LHCN-M2 (cell line): ENCODE measurements around the gene DCST1. TPM values are rescaled to one million over a fixed set of nuclear protein-coding genes. Genes with fewer than 3 reads are reported as not detected.
"Not testable (repeated sequence)": the region's sequence is repeated elsewhere in the genome, so short reads cannot be mapped to it uniquely, and the experiment has no call there.

Experiments
- DNase-seq: peaks from one replicate; pipeline ENCODE4 v3.0.0-alpha.2; 2012; ENCODE audit warnings: low read depth
- polyA plus RNA-seq: library from polyadenylated mRNA; unstranded; fragments of >200 nt; gene quantifications from one replicate; pipeline ENCODE4 v1.2.1, GENCODE V29; 2012; ENCODE audit warnings: missing spikeins
- total RNA-seq: library from RNA; depleted of rRNA; stranded (reverse); fragments of >200 nt; gene quantifications from 2 replicates; pipeline ENCODE4 v1.2.3, GENCODE V29; 2014; rRNA removed

DCST1 gene, protein sequence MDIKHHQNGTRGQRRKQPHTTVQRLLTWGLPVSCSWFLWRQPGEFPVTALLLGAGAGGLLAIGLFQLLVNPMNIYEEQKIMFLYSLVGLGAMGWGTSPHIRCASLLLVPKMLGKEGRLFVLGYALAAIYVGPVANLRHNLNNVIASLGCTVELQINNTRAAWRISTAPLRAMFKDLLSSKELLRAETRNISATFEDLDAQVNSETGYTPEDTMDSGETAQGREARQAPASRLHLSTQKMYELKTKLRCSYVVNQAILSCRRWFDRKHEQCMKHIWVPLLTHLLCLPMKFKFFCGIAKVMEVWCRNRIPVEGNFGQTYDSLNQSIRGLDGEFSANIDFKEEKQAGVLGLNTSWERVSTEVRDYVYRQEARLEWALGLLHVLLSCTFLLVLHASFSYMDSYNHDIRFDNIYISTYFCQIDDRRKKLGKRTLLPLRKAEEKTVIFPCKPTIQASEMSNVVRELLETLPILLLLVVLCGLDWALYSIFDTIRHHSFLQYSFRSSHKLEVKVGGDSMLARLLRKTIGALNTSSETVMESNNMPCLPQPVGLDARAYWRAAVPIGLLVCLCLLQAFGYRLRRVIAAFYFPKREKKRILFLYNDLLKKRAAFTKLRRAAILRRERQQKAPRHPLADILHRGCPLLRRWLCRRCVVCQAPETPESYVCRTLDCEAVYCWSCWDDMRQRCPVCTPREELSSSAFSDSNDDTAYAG
- total RNA-seq, result not detected in 2 replicates
- polyA plus RNA-seq, result not detected

DNA sequence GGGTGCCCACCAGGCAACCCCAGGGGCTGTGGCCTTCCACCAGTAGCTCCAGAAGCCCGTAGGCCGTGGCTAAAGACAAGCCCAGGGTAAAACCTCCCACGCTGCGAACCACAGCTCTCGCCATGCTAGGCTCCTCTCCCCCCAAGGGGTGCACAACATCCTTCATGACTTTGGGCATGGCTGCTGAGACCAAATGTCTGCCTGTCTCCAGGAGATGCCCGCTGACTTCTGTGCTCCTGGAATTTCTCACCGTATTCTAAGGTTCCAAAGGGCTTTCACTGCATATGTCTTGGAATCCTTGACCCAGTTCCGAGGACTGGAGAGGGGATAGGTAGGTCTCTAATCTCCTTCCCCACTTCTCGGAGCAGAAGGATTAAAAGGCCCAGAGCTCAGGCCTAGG lies at the start of gene DCST1, which contains the start of gene DCST2:
TSS of gene DCST1 (plus strand) at position 301 of the 400 bp plus-strand sequence. CDS start 213 bp downstream, outside the sequence.
TSS of gene DCST2 (minus strand) at position 258 of the 400 bp plus-strand sequence. CDS start at position 178, 80 bp downstream.
- DNase-seq, result no peak

DNA sequence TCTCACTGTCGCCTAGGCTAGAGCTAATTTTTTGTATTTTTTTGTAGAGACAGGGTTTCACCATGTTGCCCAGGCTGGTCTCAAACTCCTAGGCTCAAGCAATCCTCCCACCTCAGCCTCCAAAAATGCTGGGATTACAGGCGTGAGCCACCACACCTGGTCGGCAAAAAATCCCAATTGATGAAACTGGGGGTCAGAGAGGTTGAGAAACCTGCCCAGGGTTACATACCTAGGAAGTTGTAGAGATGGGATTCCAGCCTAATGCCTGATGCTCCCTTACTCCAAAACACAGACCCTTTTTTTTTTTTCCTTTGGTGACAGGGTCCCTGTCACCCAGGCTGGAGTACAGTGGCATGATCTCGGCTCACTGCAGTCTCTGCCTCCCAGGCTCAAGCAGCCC lies 46.9 kb upstream of the DCST1 start:
- DNase-seq, result not testable (repeated sequence)

DNA sequence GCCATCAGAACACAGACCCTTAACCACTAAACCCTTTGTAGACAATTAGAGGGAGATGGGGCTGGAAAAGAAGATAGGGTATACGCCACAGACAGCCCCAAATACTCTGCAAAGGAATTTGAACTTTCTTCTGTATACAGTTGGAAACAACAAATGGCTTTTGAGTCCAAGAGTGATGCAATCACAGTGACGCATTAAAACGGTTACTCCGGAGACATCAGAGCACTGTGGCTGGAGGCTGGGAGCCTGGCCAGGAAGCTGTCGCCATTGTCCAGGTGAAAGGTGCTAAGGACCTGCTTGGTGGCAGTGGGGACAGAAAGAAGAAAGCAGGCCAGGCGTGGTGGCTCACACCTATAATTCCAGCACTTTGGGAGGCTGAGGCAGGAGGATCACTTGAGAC lies 46.3 kb upstream of the DCST1 start:
- no peak for DNase-seq

DNA sequence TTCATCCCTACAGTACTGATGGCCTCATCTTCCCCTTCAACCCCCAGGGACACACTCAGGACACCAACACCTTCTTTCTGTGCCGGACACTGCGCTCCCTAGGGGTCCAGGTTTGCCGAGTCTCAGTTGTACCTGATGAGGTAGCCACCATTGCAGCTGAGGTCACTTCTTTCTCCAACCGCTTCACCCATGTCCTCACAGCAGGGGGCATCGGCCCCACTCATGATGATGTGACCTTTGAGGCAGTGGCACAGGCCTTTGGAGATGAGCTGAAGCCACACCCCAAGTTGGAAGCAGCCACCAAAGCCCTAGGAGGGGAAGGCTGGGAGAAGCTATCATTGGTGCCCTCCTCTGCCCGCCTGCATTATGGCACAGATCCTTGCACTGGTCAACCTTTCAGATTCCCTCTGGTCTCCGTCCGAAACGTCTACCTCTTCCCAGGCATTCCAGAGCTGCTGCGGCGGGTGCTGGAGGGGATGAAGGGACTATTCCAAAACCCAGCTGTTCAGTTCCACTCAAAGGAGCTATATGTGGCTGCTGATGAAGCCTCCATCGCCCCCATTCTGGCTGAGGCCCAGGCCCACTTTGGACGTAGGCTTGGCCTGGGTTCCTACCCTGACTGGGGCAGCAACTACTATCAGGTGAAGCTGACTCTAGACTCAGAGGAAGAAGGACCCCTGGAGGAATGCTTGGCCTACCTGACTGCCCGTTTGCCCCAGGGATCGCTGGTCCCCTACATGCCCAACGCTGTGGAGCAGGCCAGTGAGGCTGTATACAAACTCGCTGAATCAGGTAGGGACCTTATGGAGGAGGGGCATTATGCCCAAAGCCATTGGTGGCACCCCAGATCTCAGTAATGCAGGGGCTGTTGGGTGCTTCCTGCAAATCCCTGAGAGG lies 45.3 kb upstream of the DCST1 start:
- DNase-seq, result no peak

DNA sequence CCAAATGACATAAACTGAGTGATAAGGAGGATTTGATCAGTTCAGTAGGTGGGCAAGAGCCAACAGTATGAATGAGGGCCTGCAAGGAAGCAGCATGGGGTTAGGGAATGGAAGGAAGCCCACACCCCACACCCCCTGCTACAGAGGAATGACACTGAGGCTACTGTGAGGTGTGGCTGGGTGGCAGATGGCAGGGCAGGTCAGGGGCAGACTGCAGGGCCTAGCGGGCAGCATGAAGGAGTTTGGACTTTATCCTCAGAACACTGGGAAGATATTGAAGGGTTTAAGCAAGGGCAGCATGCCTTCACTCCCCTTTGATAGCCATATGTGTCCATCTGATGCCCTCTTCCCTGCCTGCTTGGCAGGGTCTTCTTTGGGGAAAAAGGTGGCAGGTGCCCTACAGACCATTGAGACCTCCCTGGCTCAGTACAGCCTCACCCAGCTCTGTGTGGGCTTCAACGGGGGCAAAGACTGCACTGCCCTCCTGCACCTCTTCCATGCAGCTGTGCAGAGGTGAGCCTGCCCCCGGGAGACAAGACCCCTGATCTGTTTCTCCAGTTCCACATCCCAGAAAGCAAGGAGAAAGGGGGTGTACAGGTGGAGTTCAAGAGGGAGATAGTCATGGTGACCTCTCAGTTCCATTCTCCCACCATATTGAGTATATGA lies 44.3 kb upstream of the DCST1 start:
- DNase-seq, result no peak

DNA sequence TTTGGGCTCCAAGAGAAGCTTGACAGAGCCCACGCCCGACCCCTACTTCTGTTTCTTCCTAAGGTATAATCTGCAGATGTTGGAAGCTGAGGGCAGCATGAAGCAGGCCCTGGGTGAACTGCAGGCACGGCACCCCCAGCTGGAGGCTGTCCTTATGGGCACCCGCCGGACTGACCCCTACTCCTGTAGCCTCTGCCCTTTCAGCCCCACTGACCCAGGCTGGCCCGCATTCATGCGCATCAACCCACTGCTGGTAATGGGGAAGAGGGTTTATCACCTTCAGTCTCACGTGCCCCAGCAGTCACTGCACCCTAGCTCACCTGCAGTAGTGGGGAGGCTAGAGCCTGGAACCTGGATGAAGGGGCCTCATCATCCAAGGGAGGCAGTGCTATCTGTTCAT lies 43.3 kb upstream of the DCST1 start:
- DNase-seq, result no peak

DNA sequence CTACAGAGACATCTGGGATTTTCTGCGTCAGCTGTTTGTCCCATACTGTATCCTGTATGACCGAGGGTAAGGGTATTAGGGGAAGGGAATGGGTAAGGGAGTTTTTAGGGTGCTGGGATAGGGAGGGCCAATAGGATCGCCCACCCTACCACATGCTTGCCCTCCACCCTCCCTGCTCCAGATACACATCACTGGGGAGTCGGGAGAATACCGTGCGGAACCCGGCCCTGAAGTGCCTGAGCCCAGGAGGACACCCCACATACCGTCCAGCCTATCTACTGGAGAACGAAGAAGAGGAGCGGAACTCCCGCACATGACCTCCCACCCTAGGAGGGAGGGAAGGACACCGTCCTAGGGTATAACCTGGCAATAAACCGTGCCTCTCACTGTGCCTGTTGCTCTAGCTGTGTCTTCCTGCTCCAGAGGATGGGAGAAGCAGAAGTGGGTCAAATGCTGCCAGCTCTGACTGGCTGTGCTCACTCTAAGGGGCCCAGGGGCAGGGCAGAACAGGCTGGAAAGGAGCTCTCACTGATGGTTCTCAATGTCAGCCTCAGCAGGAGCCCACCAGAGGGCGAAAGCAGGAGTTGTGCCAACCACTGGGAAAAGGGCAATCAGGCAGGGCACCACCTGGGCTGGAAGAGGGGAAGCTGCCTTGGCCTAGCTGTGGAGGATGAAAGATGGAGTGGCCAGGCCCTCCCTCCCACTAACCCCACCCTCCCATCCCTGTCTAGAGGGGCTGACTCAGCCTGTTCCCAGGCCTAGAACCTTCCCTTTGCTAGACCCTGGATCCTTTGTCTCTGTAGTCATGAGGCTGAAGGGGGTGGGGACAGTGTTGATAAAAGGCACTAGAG lies 40.7 kb upstream of the DCST1 start:
- peak; percentile 56 for DNase-seq

DNA sequence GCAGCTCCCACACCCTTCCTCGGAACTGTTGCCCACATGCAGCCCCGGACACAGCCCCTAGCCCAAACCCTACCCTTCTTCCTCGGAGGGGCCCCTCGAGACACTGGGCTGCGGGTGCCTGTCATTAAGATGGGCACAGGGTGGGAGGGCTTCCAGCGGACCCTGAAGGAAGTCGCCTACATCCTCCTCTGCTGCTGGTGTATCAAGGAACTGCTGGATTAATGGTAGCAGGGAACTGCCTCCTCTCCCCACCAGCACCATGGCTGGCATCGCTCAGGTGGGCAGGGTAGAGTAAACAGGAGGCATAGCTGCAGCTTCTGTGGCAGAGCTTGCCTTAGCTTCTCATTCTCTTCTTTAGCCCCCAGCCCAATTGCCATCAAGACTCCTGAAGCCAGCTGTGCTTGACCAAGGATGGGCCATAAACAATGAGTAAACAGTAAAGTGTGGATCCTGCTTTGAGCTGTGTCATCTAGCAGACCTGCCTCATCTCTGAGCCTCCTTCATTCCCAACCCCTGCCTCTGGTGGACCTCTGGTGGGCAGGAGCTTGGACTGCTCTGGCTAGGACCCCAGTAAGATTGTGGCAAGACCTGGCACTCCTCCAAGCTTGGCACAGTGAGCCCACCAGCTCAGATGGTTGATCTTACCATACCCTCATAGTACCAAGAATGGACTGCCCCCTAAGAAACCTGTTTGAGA lies 39.9 kb upstream of the DCST1 start, which contains the start of gene LENEP:
TSS of gene LENEP (plus strand) at position 15 of the 697 bp plus-strand sequence. CDS start at position 37, 22 bp downstream.
- DNase-seq, result no peak

DNA sequence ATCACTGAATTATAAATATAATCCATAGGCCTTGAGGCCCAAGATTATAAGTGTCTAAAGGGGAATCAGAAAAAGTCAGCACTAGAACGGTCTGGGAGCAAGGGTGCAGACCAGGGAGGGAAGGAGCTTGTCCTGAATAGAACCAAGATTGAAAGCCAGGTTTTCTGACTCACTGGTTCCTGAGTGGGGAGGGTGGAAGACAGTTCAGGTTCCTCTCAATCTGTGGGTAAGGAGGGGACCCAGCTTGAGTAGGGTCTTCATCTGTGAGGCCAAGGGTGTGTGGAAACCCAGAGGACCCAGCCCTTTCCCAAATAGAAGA lies 39.4 kb upstream of the DCST1 start:
- DNase-seq, result no peak

DNA sequence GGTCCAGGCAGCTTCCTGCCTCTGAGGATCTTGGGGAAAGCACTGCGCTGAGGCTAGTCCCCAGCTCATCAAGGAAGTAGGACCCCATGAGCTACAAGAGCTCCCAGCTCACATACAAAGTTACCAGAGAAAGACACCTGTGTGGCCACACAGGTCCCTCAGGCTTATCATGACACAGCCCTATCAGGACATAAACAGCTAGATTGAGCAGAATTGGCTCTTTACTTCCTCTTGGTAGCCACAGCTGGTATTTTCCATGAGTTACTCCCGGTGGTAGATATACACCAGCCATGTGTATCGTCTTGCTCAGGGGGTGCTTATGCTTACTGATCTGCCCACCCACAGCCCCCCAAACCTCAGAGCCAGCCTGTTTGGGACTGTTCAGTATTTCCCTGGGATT lies 39.0 kb upstream of the DCST1 start:
- DNase-seq, result no peak

DNA sequence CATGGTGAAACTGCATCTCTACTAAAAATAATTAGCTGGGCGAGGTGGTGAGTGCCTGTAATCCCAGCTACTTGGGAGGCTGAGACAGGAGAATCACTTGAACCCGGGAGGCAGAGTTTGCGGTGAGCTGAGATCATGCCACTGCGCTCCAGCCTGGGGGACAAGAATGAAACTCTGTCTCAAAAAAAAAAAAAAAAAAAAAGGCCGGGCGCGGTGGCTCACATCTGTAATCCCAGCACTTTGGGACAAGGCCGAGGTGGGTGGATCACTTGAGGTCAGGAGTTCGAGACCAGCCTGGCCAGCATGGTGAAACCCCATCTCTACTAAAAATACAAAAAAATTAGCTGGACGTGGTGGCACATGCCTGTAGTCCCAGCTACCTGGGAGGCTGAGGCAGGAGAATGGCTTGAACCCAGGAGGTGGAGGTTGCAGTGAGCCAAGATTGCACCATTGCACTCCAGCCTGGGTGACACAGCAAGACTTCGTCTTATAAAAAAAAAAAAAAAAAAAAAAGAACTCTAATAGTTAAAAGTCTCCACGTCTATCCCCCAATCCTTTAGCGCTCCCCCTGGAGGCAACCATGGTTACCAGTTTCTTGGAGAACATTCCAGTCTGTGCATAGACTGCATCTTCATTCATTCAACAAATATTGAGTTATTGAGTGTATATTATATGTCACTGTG lies 38.2 kb upstream of the DCST1 start:
- peak; percentile 76 for DNase-seq

DNA sequence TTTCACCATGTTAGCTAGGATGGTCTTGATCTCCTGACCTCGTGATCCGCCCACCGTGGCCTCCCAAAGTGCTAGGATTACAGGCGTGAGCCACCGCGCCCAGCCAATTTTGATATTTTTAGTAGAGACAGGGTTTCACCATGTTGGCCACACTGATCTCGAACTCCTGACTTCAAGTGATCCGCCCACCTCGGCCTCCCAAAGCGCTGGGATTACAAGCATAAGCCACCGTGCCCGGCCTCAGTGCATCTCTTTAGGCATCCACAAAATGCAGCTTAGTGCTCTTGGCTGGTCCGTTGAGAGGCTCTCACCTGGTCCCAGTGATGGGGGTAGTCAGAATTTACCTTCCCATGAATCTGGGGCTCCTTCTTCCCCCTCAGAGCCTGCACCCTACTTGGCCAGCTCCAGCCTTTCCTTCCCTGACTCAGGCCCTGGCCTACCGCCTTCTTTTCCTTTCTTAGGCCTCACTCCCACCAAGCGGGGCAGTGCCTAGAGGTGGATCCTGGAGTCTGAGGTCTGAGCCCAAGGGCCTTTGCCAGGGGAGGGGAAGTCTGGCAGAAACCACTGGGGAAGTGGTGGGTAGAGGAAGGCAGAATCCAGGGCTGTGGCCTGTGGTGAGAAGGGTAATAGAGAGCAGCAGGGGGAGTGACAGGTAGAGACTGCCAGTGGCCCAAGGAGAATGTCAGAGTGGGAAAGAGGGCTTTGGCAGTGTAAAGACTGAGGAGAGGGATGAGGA lies 36.5 kb upstream of the DCST1 start:
- no peak for DNase-seq

DNA sequence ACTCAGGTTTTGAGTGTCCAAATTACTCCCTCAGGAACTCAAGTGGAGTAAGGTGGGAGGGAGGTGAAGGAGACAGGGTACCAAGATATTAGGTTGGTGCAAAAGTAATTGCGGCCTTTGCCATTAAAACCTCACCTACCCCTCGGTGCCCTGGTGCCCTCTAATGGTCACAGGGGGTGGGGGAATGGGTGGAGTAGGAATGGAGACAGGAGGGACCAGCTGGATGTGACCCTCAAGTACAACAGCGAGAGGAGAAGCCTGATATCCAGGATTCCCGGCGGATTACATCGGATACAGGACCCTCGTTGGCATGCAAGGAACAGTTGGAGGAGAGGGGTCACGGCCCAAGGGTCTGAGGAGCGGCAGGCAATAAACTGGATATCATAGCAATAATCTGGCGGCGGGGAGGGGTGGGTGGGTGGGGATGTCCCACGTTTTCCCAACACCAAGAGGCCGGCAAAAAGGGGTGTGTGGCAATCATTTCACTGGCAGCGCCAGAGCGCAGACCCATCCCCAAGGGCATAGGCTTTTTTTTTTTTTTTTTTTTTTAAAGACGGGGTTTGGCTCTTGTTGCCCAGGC lies 35.3 kb upstream of the DCST1 start:
- DNase-seq, result no peak

DNA sequence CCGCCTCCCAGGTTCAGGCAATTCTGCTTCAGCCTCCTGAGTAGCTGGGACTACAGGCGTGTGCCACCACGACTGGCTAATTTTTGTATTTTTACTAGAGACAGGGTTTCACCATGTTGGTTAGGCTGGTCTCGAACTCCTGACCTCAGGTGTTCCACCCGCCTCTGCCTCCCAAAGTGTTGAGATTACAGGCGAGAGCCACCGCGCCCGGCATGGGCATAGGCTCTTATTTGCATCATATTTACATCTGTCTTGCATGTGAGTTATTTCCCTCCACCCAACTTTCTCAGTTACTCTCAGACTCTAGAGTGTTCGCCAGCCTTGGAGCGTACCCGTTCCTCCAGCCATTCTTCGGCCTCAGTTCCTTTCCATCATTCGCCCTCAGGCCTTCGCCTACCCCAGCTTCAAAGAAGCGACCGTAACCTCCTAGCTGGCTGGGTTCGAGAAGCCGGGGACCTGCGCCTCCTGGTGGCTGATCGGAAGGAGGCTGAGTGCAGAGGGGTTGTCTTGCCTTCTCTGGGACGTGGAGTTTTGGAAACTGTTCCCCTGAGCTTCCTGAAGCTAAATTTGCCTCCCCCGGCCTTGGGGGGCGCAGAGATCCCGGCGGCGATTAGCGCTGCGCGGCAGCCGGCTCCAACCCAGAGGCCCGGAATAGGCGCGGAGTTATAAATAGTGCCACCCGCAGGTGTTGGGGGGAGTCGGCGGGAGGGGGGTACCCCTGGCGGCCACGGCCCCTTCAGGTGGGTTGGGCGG lies 34.6 kb upstream of the DCST1 start:
- DNase-seq, result peak; percentile 68

DNA sequence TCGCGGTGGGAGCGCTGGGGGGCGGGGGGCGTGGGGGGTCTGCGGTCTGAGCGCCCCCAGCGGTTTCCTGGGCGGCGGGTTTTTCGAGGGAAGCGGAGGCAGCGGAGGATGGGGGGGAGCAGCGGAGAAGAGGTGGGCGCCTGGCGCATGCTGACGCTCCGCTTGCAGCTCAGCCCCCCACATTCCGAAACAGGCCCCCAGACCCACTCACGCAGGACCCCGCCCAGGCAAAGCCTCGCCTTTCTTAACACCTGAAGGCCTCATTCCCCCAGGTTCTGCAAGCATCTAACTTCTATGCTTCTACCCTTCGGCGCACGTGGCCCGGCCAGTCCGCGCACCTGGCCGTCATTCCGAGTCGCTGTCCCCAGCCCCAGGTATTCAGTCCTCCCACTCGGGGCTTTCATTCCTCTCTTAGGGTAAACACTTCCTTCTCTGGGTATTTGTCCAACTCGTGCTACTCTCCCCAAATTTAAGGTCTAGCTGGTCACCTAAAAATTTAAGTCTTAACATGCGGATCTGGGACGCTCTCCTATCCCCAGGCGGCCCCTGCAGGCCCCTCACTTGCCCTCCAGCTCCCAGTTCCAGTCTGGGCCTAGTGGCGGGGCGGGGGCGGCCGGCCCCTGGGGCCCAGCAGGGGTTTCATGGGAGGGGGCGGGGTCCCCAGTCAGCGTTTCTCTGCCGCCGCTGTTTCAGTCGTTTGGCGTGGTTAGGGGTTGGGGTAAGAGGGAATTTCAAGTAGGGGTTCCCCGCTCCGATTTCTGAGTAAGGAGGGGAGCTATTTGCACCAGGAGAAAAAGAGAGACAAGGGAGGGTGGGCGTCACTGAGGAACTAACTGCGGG lies 33.8 kb upstream of the DCST1 start:
- no peak for DNase-seq

DNA sequence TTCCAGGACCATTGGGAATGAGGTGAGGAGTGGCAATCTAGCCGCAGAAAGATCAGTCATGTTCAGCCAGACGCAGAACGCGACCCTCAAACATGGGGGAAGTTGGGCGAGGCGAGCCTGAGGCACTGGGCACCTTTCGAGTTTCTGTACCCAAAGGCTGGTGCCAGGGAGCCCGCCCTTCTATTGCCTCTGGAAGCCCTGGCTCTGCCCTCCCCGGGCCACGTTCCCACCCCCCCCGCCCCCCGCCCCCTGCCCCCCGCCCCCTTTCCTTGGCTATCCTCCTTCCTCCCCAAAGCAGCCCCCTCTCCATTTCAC lies 33.3 kb upstream of the DCST1 start:
- DNase-seq, result no peak
